ENCODE results near the gene OR10AD1.
"Not testable (repeated sequence)": the region's sequence is repeated elsewhere in the genome, so short reads cannot be mapped to it uniquely, and the experiment has no call there.

OR10AD1 gene, protein sequence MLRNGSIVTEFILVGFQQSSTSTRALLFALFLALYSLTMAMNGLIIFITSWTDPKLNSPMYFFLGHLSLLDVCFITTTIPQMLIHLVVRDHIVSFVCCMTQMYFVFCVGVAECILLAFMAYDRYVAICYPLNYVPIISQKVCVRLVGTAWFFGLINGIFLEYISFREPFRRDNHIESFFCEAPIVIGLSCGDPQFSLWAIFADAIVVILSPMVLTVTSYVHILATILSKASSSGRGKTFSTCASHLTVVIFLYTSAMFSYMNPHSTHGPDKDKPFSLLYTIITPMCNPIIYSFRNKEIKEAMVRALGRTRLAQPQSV

DNA sequence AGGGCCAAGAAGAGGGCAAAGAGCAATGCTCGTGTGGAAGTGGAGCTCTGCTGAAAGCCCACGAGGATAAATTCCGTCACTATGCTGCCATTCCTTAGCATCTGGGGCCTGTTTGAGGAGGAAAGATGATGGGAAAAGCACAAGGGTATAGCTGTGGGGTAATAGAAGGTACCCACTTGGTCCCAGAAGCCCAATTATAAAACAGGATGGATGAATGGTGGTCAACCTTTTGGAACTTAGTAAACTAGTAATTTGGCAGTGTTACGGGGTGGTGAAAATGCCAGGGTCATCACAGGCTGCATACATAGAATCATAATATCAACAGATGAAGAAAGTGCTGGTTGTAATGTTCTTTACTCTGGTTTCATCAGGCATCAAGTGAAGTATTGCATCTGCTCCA, at the start of gene OR10AD1:
OR10AD1 (minus strand) TSS at position 101 of the 400 bp plus-strand sequence; CDS start at position 101, 0 bp downstream.
- DNase-seq (ENCODE audit: low read depth): no peak

DNA sequence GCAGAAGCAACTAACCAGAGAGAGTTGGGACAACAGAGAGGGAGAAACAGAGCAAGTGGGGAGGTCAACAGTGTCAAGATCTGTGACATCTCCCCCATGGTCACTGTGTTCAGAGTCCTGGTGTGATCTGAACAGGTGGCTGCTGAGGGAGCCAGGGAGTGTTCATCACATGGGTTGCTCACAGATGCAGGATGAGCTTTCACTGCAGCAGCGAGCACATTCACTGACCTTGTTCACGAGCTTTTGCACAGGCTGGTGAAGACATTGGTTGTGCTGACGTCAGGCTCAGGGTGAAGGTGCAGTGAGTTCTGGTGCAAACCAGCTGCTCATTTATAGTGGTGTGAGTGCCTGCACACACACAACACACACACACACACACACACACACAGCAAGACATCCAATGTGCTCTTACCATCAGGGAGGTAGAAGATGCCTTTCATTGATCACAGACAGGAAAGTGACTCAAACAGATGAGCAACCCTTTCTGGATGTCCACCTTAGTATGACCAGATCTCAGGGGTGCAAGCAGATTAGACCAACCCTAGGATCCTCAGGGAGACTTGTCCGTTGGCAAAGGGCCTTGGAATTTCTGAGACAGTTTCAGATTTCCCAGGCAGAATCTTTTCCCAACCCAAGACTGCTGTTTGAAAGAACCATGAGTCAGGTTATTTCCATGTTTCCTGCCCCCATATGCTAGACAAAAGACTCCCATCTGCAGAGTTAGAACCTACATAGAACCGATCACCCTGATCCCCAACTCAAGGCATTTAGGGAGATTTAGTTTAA, 44.3 kb upstream of the OR10AD1 start:
- DNase-seq (ENCODE audit: low read depth): no peak

DNA sequence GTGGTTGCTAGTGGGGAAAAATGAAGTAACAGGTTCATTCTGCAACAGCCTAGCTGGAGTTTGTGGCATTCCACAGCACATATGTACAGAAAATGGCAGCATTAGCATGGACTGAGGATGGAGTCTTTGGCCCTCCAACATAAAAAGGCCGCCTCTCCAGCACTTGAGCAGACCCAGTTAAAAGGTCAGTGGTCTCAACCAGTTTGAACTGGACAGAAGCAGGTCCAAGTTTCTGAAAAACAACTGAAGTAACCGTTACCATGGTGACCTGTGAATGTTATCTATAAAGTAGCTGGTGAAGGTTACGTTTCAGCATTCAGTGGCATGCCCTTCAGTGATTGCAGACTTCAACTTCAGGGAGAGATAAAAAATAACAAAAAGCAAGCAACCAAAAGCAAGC, 34.1 kb upstream of the OR10AD1 start:
- DNase-seq (ENCODE audit: low read depth): no peak

DNA sequence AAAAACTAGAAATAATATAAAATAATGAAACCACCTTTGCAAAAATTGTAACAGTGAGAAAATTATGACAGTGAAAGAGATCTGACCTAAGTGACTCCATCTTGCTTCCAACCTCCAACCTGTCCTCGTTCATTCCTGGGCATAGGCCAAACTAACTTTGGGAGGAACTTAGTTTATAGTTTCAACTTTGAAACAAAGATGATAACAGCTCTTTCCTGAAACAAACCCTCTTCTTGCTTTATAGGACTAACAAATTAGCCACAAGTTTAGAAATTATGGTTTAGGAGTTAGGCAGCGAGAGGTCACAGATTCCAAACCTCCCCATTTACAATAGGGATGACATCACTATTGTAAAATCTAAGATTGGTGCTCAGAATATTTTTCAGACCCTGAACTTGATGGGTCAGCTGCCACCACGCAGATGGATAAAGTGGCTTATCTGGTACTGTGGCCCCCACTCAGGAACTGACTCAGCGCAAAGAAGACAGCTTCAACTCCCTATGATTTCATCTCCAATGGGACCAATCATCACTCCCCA, 32.8 kb upstream of the OR10AD1 start:
- DNase-seq (ENCODE audit: low read depth): no peak

DNA sequence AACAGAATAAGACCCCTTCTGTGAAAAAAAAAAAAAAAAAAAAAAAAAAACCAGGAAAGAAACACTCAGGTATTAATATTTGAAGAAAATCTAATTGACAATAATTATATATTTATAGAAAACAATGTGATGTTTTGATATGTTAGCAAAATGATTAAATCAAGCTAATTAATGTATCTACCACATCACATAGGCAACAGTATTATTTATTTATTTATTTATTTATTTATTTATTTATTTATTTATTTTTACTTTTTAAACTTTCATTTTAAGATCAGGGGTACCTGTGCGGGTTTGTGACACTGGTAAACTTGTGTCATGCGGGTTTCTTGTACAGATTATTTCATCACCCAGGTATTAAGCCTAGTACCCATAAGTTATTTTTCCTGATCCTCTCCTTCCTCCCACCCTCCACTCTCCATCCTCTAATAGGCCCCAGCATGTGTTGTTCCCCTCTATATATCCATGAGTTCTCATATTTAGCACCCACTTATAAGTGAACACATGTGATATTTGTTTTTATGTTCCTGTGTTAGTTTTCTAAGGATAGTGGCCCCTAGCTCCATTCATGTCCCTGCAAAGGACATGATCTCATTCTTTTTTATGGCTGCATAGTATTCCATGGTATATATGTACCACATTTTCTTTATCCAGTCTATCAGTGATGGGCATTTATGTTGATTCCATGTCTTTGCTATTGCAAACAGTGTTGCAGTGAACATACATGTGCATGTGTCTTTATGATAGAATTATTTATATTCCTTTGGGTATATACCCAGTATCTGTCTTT, 28.3 kb upstream of the OR10AD1 start:
- not testable (repeated sequence) for DNase-seq (ENCODE audit: low read depth)

DNA sequence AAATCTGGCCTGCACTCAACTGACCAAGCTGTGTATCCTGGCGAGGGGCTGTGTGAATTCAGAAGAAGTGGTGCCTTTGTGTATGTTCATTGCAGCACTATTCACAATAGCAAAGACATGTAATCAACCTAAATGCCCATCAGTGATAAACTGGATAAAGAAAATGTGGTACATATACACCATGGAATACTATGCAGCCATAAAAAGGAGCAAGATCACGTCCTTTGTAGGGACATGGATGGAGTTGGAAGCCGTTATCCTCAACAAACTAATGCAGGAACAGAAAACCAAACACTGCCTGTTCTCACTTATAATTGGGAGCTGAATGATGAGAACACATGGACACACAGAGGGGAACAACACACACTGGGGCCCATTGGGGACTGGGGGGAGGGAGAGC, 21.4 kb upstream of the OR10AD1 start:
- DNase-seq (ENCODE audit: low read depth): not testable (repeated sequence)

DNA sequence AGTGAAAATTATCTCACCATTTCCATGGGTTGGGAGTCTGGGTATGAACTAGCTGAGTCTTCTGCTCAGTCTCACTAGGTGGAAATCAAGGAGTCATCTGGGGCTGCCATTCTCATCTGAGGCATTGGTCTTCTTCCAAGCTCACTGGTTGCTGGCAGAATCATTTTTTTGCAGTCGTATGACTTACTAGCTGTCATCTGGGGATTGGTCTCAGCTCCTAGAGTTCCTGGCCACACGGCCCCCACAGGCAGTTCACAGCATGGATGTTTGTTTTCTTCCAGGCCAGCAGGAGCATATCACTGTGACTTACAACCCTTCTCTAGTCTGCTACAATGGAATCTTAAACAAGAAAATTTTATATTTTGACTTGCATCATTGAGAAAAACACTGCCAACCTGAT, 18.6 kb upstream of the OR10AD1 start:
- DNase-seq (ENCODE audit: low read depth): no peak

DNA sequence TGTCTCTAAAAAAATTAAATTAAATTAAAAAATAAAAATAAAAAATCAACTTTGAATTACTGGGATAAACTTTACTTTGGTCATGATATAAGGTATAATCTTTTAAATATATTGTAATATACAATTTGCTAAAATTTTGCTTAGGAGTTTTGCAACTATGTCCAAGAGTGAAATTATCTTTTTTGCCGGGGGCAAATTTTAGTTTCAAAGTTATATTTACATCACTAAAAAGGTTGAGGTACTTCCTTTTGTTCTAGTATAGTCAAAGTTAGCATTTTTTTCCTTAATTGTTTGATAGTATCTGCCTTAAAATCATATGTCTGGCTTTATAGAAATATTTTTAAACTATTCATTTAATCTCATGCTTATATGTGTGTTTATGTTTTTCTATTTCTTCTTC, 17.6 kb upstream of the OR10AD1 start:
- no peak for DNase-seq (ENCODE audit: low read depth)

DNA sequence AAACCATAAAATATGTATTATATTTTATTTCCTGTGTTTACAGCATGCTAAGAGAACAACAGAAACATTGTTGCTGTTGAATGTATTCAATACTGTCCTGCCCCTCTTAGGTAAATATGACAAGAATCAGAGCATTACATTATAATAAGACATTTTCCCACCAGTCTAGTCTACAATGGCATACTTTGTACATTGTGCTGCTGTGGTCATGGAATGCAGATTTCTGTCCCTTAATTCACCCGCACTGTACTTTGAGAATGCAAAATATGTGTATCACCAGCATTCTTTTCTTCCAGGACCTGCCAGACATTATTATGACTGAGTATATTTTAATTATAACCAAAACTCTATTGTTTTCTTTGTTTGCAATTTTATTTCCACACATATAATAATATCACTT, 16.5 kb upstream of the OR10AD1 start:
- DNase-seq (ENCODE audit: low read depth): no peak

DNA sequence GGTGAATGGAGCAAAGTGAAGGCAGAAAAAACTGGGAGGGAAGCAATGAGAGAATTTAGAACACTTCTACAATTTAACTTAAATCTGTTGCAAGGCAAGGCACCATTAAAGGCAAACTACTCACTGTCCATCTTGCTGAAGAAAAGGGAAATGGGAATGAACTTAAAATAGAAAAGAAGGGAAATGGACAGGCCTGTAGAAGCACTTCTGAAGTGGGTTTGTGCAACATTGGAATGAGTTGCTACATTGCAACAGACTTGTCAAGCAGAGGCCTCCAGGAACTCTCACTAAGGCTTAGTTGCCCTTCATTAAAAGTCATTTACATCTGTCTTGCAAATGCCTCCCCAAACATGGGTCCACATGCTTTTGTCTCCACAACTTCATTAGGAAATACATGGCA, 13.7 kb upstream of the OR10AD1 start:
- DNase-seq (ENCODE audit: low read depth): no peak

DNA sequence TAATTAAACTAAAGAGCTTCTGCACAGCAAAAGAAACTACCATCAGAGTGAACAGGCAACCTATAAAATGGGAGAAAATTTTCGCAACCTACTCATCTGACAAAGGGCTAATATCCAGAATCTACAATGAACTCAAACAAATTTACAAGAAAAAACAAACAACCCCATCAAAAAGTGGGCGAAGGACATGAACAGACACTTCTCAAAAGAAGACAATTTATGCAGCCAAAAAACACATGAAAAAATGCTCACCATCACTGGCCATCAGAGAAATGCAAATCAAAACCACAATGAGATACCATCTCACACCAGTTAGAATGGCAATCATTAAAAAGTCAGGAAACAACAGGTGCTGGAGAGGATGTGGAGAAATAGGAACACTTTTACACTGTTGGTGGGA, 6.4 kb upstream of the OR10AD1 start:
- not testable (repeated sequence) for DNase-seq (ENCODE audit: low read depth)

DNA sequence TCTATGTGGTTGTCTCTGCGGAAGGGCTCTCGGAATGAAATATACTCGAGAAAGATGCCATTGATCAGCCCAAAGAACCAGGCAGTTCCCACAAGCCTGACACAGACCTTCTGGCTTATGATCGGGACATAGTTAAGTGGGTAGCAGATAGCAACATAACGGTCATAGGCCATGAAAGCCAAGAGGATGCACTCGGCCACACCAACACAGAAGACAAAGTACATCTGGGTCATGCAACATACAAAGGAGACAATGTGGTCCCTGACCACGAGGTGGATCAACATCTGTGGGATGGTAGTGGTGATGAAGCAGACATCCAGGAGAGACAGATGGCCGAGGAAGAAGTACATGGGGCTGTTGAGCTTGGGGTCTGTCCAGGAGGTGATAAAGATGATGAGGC, 326 bp downstream of the OR10AD1 start:
- DNase-seq (ENCODE audit: low read depth): no peak

DNA sequence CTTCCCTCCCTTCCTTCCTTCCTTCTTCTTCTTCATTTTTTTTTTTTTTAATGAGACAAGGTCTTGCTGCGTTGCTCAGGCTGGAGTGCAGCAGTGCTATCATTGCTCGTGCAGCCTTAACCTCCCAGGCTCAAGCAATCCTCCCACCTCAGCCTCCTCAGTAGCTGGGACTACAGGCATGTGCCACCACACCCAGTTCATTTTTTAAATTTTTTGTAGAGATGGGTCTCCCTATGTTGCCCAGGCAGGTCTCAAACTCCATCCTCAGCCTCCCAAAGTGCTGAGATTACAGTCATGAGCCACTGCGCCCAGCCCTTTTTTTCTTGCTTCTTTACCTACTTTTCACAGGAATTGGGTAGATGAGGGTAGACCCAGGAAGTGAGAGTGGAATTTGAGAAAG, 1.6 kb downstream of the OR10AD1 start:
- DNase-seq (ENCODE audit: low read depth): no peak

DNA sequence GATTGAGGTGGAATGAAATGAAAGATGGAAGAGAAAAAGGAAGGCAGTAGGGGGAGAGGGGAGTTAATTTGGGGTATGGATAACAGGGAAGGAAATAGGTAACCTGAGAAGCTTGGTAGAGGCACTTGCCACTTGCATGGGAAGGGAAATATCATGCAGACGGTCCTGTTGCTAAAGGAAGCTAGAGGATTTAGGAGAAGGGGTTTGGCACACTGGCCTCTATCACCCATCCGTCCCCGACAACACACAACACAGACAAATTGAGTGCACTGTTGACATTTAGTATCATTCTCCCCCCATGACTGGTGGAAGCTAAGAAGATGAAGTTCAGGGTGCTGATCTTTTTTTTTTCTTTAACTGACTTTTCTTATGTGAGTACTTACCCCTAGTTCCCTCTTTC, 2.0 kb downstream of the OR10AD1 start:
- DNase-seq (ENCODE audit: low read depth): no peak

DNA sequence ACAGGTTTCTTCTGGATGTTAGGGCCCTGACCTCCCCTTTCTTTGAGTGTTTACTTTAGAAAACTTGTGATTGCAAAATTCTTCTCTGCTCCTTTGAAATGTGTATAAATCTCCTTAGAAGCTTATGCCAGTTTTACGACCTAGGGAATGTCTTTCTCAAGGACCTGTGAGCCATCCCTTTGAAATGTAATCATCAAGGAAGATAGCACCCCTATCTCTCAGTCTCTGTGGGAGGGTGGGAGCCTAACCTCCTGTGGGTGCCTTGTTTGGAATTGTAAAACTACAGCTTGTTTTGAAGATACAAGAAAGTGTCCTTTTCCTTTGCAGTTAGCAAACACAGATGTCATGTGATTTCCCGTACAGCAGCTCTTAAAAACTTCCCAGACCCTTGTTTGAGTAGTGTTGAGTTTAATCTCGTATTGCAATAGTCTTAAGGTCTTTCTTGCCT, 3.3 kb downstream of the OR10AD1 start:
- DNase-seq (ENCODE audit: low read depth): peak; percentile 41

DNA sequence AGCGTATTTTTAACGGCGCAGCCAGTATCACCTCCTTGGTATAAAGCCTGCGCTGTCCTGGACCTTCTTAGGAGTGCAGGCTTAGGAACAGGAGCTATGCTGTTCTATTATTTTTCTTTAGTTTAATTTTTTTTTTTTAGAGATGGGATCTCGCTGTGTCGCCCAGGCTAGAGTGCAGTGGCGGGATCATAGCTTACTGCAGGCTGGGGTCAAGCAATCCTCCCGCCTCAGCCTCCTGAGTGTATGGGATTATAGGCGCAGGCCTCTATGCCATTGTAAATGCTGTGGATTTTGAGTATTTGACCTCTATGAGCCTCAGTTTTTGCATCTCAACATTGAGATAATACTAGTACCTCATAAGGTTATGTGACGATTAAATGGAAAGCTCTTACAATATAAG, 4.1 kb downstream of the OR10AD1 start:
- DNase-seq (ENCODE audit: low read depth): no peak

DNA sequence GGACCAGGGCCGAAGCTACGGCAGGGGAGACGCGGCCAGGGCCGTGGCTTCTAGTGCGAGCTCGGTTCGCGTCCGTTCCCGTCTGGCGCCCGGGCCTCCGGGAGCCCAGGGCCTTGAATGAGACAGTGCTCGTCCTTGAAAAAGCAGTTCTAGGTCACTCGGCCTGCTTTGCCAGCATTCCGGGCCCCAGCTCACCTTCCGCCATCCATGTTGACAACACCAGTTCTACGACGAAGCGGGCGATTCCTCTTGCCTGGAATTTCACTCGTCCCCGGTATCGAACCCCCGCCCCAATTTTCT, 4.5 kb downstream of the OR10AD1 start:
- no peak for DNase-seq (ENCODE audit: low read depth)

DNA sequence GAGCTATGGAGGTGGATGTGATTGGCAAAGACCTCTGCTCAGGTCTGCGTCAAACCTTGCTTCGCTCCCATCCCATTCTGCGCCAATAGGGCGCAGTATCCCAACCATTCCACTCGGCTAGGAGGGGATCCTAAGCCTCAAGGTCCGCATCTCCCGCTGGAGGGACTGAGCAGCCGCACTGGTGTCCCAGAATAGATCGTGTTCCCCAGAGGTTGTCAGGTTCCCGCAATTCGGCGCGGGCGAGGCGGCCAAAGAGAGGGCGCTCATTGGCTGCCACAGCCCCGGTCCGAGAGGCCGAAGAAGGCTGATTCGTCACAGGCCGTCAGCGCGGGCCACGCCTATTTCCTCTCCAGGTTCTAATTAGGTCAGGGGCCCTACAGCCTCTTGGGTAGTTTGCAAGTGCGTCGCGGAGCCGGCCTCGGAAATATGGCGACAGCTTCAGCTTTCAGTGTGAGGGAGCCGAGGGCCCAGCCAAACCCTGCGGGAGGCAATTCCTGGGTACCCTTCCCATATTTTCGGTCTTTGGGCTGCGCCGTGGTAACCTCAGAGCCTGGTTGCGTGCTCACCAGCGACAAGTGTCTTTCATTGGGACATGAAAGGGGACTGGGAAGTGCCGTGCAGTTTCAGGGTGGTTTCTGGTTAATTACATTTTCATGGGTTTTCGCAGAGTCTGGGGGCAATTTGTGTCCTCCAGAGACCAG, 5.0 kb downstream of the OR10AD1 start:
- DNase-seq (ENCODE audit: low read depth): peak; percentile 83

DNA sequence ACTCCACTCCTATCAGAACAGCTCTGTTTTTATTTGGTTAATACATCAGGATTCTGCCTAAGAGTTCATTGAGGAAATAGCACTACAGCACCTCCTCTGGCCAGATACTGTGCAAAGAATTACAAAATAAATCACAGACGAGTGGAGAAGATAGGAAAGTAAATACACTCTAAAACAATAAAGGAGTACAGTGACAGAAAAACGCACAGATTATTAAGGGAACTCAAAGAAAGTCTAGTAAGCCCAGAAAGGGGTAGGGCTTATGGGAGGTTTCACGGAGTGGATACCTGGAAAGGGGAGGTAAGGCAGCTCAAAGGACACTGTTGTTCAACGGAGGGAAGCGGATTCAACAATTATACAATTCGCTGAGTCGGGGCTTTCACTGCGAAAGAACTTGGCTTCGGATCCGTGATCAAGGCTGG, 5.5 kb downstream of the OR10AD1 start:
- no peak for DNase-seq (ENCODE audit: low read depth)

DNA sequence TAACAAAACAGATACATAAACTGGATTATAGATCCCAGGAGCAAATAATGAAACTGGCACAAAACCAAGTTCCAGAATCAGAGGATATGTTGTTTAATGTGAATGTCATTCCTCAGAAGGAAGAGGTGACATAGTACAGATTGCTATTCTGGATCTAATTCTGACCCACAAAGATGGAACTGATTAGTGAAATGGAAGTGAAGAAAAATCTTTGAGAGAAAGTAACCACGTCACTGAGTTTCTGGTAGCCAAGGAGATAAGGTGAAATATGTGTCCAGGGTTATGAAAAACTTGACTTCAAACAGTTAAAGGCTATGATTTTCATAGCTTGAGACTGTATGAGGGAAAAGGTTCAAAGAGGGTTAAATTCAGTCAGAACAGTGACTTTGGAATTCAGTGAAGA, 8.3 kb downstream of the OR10AD1 start:
- peak; percentile 14 for DNase-seq (ENCODE audit: low read depth)

DNA sequence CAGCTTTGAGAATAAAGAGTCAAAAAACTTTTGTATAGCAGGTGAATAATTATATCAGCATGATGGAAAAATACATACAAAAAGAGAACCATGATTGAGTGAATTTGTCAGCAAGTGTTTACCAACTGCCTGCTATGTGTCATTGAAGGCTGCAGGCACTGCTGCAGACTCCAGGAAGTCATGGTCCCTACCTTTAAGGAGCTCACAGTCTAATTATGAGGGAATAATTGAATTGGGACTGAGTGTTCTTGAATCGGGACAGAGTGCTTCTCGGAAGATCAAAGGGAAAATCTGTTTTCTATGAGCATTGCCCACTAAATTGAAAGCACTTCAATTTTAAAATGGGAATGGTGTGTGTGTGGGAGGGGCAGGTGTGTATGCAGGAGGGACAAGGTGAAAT, 9.5 kb downstream of the OR10AD1 start:
- no peak for DNase-seq (ENCODE audit: low read depth)

DNA sequence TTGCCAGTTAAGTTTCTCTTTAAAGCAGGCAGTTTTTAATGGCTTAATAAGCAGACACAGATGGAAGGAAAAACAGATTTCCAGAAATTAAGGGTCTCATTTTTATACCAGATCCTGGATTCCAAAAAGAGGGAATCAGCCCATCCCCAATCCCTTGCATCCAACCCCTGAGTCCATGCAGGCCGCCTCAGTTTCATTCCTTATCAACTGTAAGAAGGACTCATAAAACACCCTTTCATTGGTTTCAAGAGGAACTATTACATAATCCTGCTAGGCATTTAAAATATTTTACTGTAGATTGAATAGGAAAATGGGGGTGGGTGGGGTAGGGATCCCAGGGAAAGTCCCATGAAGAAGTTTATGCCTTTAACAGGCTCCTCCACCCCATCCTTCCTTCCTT, 10.2 kb downstream of the OR10AD1 start:
- DNase-seq (ENCODE audit: low read depth): no peak

Data from GM04503 (cell line).